H1 (cell line): ENCODE measurements around the gene PRXL2A. TPM values are rescaled to one million over a fixed set of nuclear protein-coding genes. Genes with fewer than 3 reads are reported as not detected.

Source experiments
- CTCF ChIA-PET: fragments of 300-600 bp; sonication (Branson Sonifier 250); formaldehyde crosslinking; loops from one replicate; lab custom pipeline; 2021; ENCODE audit not compliant: partially characterized antibody; lab: Charles Lee
- POLR2A ChIA-PET: fragments of 300-600 bp; sonication (Branson Sonifier 250); formaldehyde crosslinking; loops from one replicate; lab custom pipeline; 2021; ENCODE audit warnings: inconsistent platforms; ENCODE audit not compliant: partially characterized antibody; lab: Charles Lee
- DNase-seq, 2 experiments: peaks; one replicate each; pipeline versions ENCODE4 v3.0.0 to v3.0.0-alpha.2; 2010 to 2022; ENCODE audit warnings: low spot score in 2 of 2, low read depth in 1 of 2, mixed read lengths in 1 of 2
- FAIRE-seq: peaks from 2 replicates; lab custom pipeline; 2011; peaks lifted over from hg19 to GRCh38; lab: Jason Lieb, UNC
- H2AFZ ChIP-seq: 2 replicates; pipeline ENCODE4 v1.8.1; 2012; ENCODE audit warnings: low read length, inconsistent platforms
- H2AK5ac ChIP-seq: 2 replicates; pipeline ENCODE4 v1.6.1; 2013; ENCODE audit warnings: low read depth, low read length
- H2BK120ac ChIP-seq: replicated peaks from 2 replicates; pipeline ENCODE3; 2013; ENCODE audit warnings: low read depth, low read length, inconsistent platforms
- H2BK12ac ChIP-seq: 2 replicates; pipeline ENCODE4 v1.6.1; 2013; ENCODE audit warnings: low read depth, low read length
- H2BK15ac ChIP-seq: 2 replicates; pipeline ENCODE4 v1.6.1; 2013; ENCODE audit warnings: low read length
- H2BK20ac ChIP-seq: 2 replicates; pipeline ENCODE4 v1.6.1; 2013; ENCODE audit warnings: low read length
- H2BK5ac ChIP-seq: 2 replicates; pipeline ENCODE4 v1.6.1; 2013; ENCODE audit warnings: low read depth, low read length
- H3K14ac ChIP-seq: 2 replicates; pipeline ENCODE4 v1.6.1; 2013; ENCODE audit warnings: inconsistent platforms; ENCODE audit not compliant: insufficient read length
- H3K18ac ChIP-seq: 2 replicates; pipeline ENCODE4 v1.6.1; 2013; ENCODE audit warnings: low read length; ENCODE audit errors: extremely low read depth
- H3K23ac ChIP-seq: 2 replicates; pipeline ENCODE4 v1.6.1; 2013; ENCODE audit warnings: inconsistent platforms; ENCODE audit not compliant: insufficient read length
- H3K23me2 ChIP-seq: 2 replicates; pipeline ENCODE4 v1.6.1; 2013; ENCODE audit warnings: low read depth, low read length
- H3K27ac ChIP-seq: 2 replicates; pipeline ENCODE4 v1.6.1; 2011; ENCODE audit warnings: low read depth, low read length, inconsistent platforms
- H3K27me3 ChIP-seq, 4 experiments: replicated peaks in 1 of 4; 1 replicate in 1 of 4; 2 replicates in 3 of 4; pipeline versions ENCODE4 v1.6.1 to v1.8.1; 2011 to 2013; ENCODE audit warnings: low read length in 3 of 4, mild to moderate bottlenecking in 3 of 4, inconsistent platforms in 2 of 4, mixed read lengths in 2 of 4, moderate library complexity in 1 of 4; ENCODE audit not compliant: control insufficient read depth in 3 of 4, insufficient read depth in 3 of 4; ENCODE audit errors: extremely low read depth in 1 of 4
- H3K36me3 ChIP-seq, 4 experiments: 2 replicates each; pipeline versions ENCODE4 v1.6.1 to v1.8.1; 2011 to 2013; ENCODE audit warnings: mild to moderate bottlenecking in 4 of 4, low read length in 3 of 4, moderate library complexity in 2 of 4, control low read depth in 1 of 4, inconsistent platforms in 1 of 4; ENCODE audit not compliant: insufficient read depth in 4 of 4, control insufficient read depth in 2 of 4
- H3K4ac ChIP-seq: replicated peaks from 2 replicates; pipeline ENCODE3; 2013; ENCODE audit warnings: low read length, low read depth, mixed read lengths, inconsistent platforms; ENCODE audit not compliant: insufficient read length
- H3K4me1 ChIP-seq, 4 experiments: replicated peaks in 1 of 4; 1 replicate in 1 of 4; 2 replicates in 3 of 4; pipeline versions ENCODE4 v1.6.1 to v1.8.1; 2011 to 2013; ENCODE audit warnings: low read length in 3 of 4, inconsistent platforms in 2 of 4, mixed read lengths in 1 of 4; ENCODE audit not compliant: insufficient read depth in 4 of 4, control insufficient read depth in 3 of 4
- H3K4me2 ChIP-seq, 2 experiments: 2 replicates each; pipeline versions ENCODE4 v1.6.1 to v1.8.1; 2011 to 2013; ENCODE audit warnings: low read depth in 2 of 2, low read length in 2 of 2, control low read depth in 1 of 2, inconsistent platforms in 1 of 2, mild to moderate bottlenecking in 1 of 2; ENCODE audit not compliant: insufficient read depth in 1 of 2
- H3K4me3 ChIP-seq, 4 experiments: fragments of 200-600, 300-600 bp in 1 of 4; sonication (generic), shearing (Covaris generic), sonication (Bioruptor Twin) in 1 of 4; 2 replicates each; pipeline versions ENCODE4 v1.5.1 to v1.8.1; 2011 to 2016; ENCODE audit warnings: low read length in 4 of 4, low read depth in 3 of 4, control low read depth in 2 of 4, inconsistent platforms in 2 of 4, mild to moderate bottlenecking in 2 of 4, mixed read lengths in 1 of 4, moderate library complexity in 1 of 4; ENCODE audit not compliant: insufficient read depth in 2 of 4; ENCODE audit errors: extremely low read depth in 1 of 4
- H3K56ac ChIP-seq: replicated peaks from 2 replicates; pipeline ENCODE3; 2013; ENCODE audit warnings: low read depth, mild to moderate bottlenecking, mixed read lengths, low read length, inconsistent platforms; ENCODE audit not compliant: insufficient read length
- H3K79me1 ChIP-seq: 2 replicates; pipeline ENCODE4 v1.6.1; 2013; ENCODE audit warnings: low read depth, low read length, control low read depth
- H3K79me2 ChIP-seq, 2 experiments: 2 replicates each; pipeline versions ENCODE4 v1.6.1 to v1.8.1; 2012 to 2013; ENCODE audit warnings: low read length in 2 of 2, mild to moderate bottlenecking in 2 of 2, inconsistent platforms in 1 of 2; ENCODE audit not compliant: insufficient read depth in 2 of 2, control insufficient read depth in 1 of 2
- H3K9ac ChIP-seq, 4 experiments: replicated peaks in 1 of 4; 1 replicate in 1 of 4; 2 replicates in 3 of 4; pipeline versions ENCODE4 v1.6.1 to v1.8.1; 2011 to 2013; ENCODE audit warnings: low read depth in 3 of 4, low read length in 3 of 4, control low read depth in 2 of 4, mild to moderate bottlenecking in 2 of 4, moderate library complexity in 2 of 4, inconsistent platforms in 1 of 4; ENCODE audit errors: extremely low read depth in 1 of 4
- H3K9me3 ChIP-seq, 2 experiments: 2 replicates each; pipeline versions ENCODE4 v1.6.1 to v1.8.1; 2012 to 2013; ENCODE audit warnings: mild to moderate bottlenecking in 2 of 2, moderate library complexity in 2 of 2, control low read depth in 1 of 2, inconsistent platforms in 1 of 2, low read depth in 1 of 2, low read length in 1 of 2, mixed read lengths in 1 of 2; ENCODE audit not compliant: insufficient read depth in 2 of 2
- H4K20me1 ChIP-seq, 2 experiments: replicated peaks in 1 of 2; 2 replicates each; pipeline versions ENCODE3 to v1.8.1; 2011 to 2013; ENCODE audit warnings: inconsistent platforms in 2 of 2, low read length in 2 of 2, mild to moderate bottlenecking in 1 of 2; ENCODE audit not compliant: insufficient read depth in 2 of 2, control insufficient read depth in 1 of 2
- H4K5ac ChIP-seq: 2 replicates; pipeline ENCODE4 v1.6.1; 2013; ENCODE audit warnings: low read length, low read depth, mixed read lengths, inconsistent platforms; ENCODE audit not compliant: insufficient read length
- H4K8ac ChIP-seq: 2 replicates; pipeline ENCODE4 v1.8.0; 2013; ENCODE audit warnings: mild to moderate bottlenecking, moderate library complexity, low read length, inconsistent platforms; ENCODE audit not compliant: insufficient read depth; ENCODE audit errors: extremely low read depth
- H4K91ac ChIP-seq: replicated peaks from 2 replicates; pipeline ENCODE3; 2013; ENCODE audit warnings: low read length, mixed read lengths, inconsistent platforms; ENCODE audit not compliant: insufficient read length
- HDAC2 ChIP-seq, 2 experiments: fragments of 300-600 bp in 1 of 2; sonication (generic) in 1 of 2; IDR thresholded peaks; 2 replicates each; pipeline ENCODE4 v1.6.1; 2011 to 2012; ENCODE audit warnings: low read depth in 2 of 2, low read length in 2 of 2, mild to moderate bottlenecking in 2 of 2, moderate library complexity in 2 of 2, borderline replicate concordance in 1 of 2, inconsistent platforms in 1 of 2
- KDM1A ChIP-seq: fragments of 200-600, 300-600 bp; sonication (generic); IDR thresholded peaks from 2 replicates; pipeline ENCODE4 v1.7.1; 2016; ENCODE audit warnings: mild to moderate bottlenecking, low read length, borderline replicate concordance
- RBBP5 ChIP-seq: IDR thresholded peaks from 2 replicates; pipeline ENCODE4 v1.7.1; 2012; ENCODE audit warnings: low read depth, mild to moderate bottlenecking, inconsistent platforms, low read length, moderate library complexity, borderline replicate concordance
- SUZ12 ChIP-seq: fragments of 200-600 bp; sonication (generic); IDR thresholded peaks from 2 replicates; pipeline ENCODE4 v1.6.1; 2012; ENCODE audit warnings: mild to moderate bottlenecking, inconsistent platforms, low read length, moderate library complexity, mixed read lengths
- WGBS, 2 experiments: shearing (Covaris generic) in 1 of 2; methylation state at CpG; one replicate each; pipeline versions ENCODE4 v1.1.6 to v1.1.7; 2013 to 2015; ENCODE audit warnings: low lambda C conversion rate in 2 of 2, mixed read lengths in 2 of 2, inconsistent platforms in 1 of 2, low coverage in 1 of 2, missing lambda C conversion rate in 1 of 2; ENCODE audit not compliant: insufficient replicate concordance in 2 of 2, insufficient coverage in 1 of 2, insufficient read length in 1 of 2; ENCODE audit errors: extremely low coverage in 1 of 2, missing lambda C conversion rate in 1 of 2; 5-methylcytosine and 5-hydroxymethylcytosine counted together
- long read RNA-seq, 2 experiments: library from RNA in 1 of 2; library from capped mRNA in 1 of 2; stranded (forward); transcript quantifications; one replicate each; pipeline ENCODE4 v2.0.0, GENCODE V29; 2021; ENCODE audit warnings: inconsistent platforms in 1 of 2
- polyA minus RNA-seq, 3 experiments: library from RNA; depleted of rRNA, polyadenylated mRNA; stranded (reverse); fragments of >200 nt; gene quantifications; 1 replicate in 2 of 3; 2 replicates in 1 of 3; pipeline ENCODE4 v1.2.3, GENCODE V29; 2011
- polyA plus RNA-seq, 7 experiments: library from polyadenylated mRNA; depleted of rRNA in 3 of 7; stranded (reverse) in 5 of 7; unstranded in 2 of 7; fragments of >200 nt in 5 of 7; fragments of 200-250 nt in 2 of 7; gene quantifications; 1 replicate in 5 of 7; 2 replicates in 1 of 7; 4 replicates in 1 of 7; pipeline versions ENCODE4 v1.2.1 to v1.2.3, GENCODE V29; 2011 to 2013; ENCODE audit warnings: missing spikeins in 2 of 7, mixed read lengths in 2 of 7
- total RNA-seq: library from RNA; stranded (reverse); fragmentation: NEBNext Ultra II Directional; extraction: Animal tissue kit (Norgen Biotek cat#: 25700); gene quantifications from 2 replicates; pipeline ENCODE4 v1.2.1, GENCODE V29; 2021

PRXL2A gene, protein sequence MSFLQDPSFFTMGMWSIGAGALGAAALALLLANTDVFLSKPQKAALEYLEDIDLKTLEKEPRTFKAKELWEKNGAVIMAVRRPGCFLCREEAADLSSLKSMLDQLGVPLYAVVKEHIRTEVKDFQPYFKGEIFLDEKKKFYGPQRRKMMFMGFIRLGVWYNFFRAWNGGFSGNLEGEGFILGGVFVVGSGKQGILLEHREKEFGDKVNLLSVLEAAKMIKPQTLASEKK
- 58.3 and 60.1 TPM in 2 replicates for total RNA-seq
- 9.7 and 13.4 TPM in 2 replicates for polyA plus RNA-seq (2011; rRNA removed)
- 24.7 TPM for polyA plus RNA-seq (2011; cell fraction: cytosol; rRNA removed)
- 12.5 TPM for polyA plus RNA-seq (2011; cell fraction: nucleus; rRNA removed)
- 36.0 to 47.0 TPM (median 41.3 TPM) in 4 replicates for polyA plus RNA-seq (2012, experiment 1 of 2)
- polyA plus RNA-seq (2012, experiment 2 of 2), result 12.7 TPM
- 48.4 TPM for polyA plus RNA-seq (2013, experiment 1 of 2)
- polyA plus RNA-seq (2013, experiment 2 of 2), result 52.5 TPM
- 10.4 and 12.3 TPM in 2 replicates for polyA minus RNA-seq (2011; rRNA and poly(A)+ RNA removed)
- 9.0 TPM for polyA minus RNA-seq (2011; cell fraction: cytosol; rRNA and poly(A)+ RNA removed)
- 12.0 TPM for polyA minus RNA-seq (2011; cell fraction: nucleus; rRNA and poly(A)+ RNA removed)
- long read RNA-seq, experiment 1, full-length matches to known transcripts, result 17 of 42 reads
- long read RNA-seq, experiment 1, partial matches to known transcripts, result 6 of 42 reads
- long read RNA-seq, experiment 1, other reads (novel, unspliced or antisense), result 19 of 42 reads
- long read RNA-seq, experiment 2, full-length matches to known transcripts, result 127 of 161 reads
- long read RNA-seq, experiment 2, partial matches to known transcripts, result 28 of 161 reads
- long read RNA-seq, experiment 2, other reads (novel, unspliced or antisense), result 6 of 161 reads

DNA sequence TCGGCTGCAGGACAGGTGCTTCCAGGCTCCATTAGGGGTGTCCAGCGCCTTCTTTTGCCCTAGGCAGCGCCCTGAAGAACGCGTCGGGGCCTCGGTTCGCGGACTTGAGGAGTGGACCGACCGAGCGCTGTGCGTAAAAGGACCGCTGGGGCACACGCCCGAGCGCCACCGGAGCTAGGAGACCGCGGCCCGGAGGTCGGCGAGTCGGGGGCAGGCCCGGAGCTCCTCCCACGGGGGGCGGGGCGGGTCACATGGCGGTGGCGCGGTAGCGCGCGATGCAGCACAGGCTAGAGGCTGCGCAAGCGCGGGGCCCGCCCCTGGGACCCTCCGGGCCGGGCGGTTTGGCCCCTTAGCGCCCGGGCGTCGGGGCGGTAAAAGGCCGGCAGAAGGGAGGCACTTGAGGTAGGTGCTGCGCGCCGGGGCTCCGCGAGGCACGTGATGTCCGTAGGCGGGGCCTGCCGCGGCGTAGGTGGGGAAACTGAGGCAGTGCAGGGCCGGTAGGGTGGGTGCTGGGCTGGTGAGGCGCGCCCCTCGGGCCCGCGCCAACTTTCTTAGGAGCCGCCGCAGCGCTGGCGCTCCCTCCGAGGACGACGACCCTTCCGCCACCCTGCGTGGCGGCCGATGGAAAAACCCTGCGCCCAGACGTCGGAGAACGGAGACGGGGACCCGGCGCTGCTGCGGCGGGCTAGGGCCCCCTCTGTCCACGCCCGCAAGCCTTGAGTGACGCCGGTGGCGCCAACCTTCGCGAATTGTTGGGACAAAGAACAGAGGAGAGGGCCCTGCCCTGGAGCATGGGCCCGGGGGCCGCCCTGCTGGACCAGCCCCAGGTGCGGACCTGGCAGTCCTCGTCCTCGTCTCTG is at the start of gene PRXL2A:
TSS of gene PRXL2A (plus strand) at position 310 of the 860 bp plus-strand sequence. CDS start 11,917 bp downstream, outside the sequence.
- no peak within 1 kb of the TSS for H3K14ac ChIP-seq
- no peaks in the 10 kb centered on the region; a peak in 2 of 8 replicates for H3K36me3 ChIP-seq
- peak within 1 kb of the TSS; percentile 25 for H4K91ac ChIP-seq
- no peak within 1 kb of the TSS for H3K27ac ChIP-seq
- H2BK12ac ChIP-seq, result 0 out of 2 replicates have a peak within 1 kb of the TSS, but pooled peaks have one; percentile 23
- peak within 1 kb of the TSS; percentile 81; the same call in 1 of the 2 replicates for H4K8ac ChIP-seq
- H3K9ac ChIP-seq, result peak within 1 kb of the TSS; percentile 55 to 67 (median 60)
- peak within 1 kb of the TSS; percentile 91 for H3K18ac ChIP-seq
- no peak within 1 kb of the TSS for H3K56ac ChIP-seq
- H3K79me1 ChIP-seq, result no peaks in the 10 kb centered on the region; the same call in 1 of the 2 replicates
- peak within 1 kb of the TSS; percentile 31 for H2AFZ ChIP-seq
- H2BK5ac ChIP-seq, result no peak within 1 kb of the TSS
- H4K5ac ChIP-seq, result peak within 1 kb of the TSS; percentile 39
- peak within 1 kb of the TSS; percentile 50 to 65 (median 60) for H3K4me3 ChIP-seq
- no peak within 1 kb of the TSS for H2AK5ac ChIP-seq
- peaks cover 11 to 14% of the 10 kb centered on the region in 2 experiments for H4K20me1 ChIP-seq
- ChIA-PET CTCF (interaction anchor here (0.8 to 3.8 kb wide), 11 partner anchors 11 to 97 kb away, joined by 3 to 21 read pairs (median 4); no protein-coding TSS in a partner anchor), POLR2A (interaction anchor here (0.6 to 1.6 kb wide), 7 partner anchors 11 to 191 kb away, joined by 3 to 5 read pairs (median 3); partner anchors contain the start of gene TSPAN14)
- no peaks in the 10 kb centered on the region for H3K9me3 ChIP-seq
- H3K4me2 ChIP-seq, result peak within 1 kb of the TSS; percentile 76 to 85
- H3K27me3 ChIP-seq, result peaks cover 0 to 10% (median 6%) of the 10 kb centered on the region in 4 experiments; a peak in 3 of 7 replicates
- H3K4ac ChIP-seq, result peak within 1 kb of the TSS; percentile 6
- H3K23me2 ChIP-seq, result peaks cover 9% of the 10 kb centered on the region; the same call in 1 of the 2 replicates
- no peak within 1 kb of the TSS for H2BK120ac ChIP-seq
- no peak within 1 kb of the TSS; the same call in 1 of the 2 replicates for H2BK15ac ChIP-seq
- 0% methylated on average over 63 of the region's 96 CpGs; no CpG with 5 or more reads in 1 of the 2 experiments for WGBS, 2 experiments
- H3K4me1 ChIP-seq, result peaks cover 0 to 5% (median 2%) of the 10 kb centered on the region in 4 experiments; a peak in 5 of 7 replicates
- DNase-seq, result peak; percentile 50 to 97
- FAIRE-seq, result no peak
- H2BK20ac ChIP-seq, result 0 out of 2 replicates have a peak within 1 kb of the TSS, but pooled peaks have one; percentile 34
- peaks cover 0 to 11% of the 10 kb centered on the region in 2 experiments; a peak in 1 of 4 replicates for H3K79me2 ChIP-seq
- no peak within 1 kb of the TSS for H3K23ac ChIP-seq
- TF ChIP-seq KDM1A (0 out of 2 replicates have a peak, but pooled peaks have one; percentile 52), HDAC2 (IDR thresholded peaks at IDR 0.05; ENCODE audit: borderline replicate concordance in 1 of 2, low read depth in 2 of 2, low read length in 2 of 2) (0 out of 4 replicates have a peak, but pooled peaks of 1 of the 2 experiments have one; percentile 35), SUZ12 (0 out of 2 replicates have a peak, but pooled peaks have one; percentile 21), RBBP5 (peak; percentile 89)
